Osteocyte (in vitro differentiated cells): ENCODE results near the gene KIF3B. TPM values are rescaled to one million over a fixed set of nuclear protein-coding genes. Genes with fewer than 3 reads are reported as not detected.
"Not testable (repeated sequence)": the region's sequence is repeated elsewhere in the genome, so short reads cannot be mapped to it uniquely, and the experiment has no call there.

Experiments
- DNase-seq: peaks from one replicate; pipeline ENCODE4 v3.0.0; 2021; ENCODE audit warnings: mixed read lengths; ENCODE audit not compliant: unreplicated experiment; ENCODE audit errors: extremely low spot score
- H3K27ac Mint-ChIP-seq: one replicate; pipeline ENCODE4 v1.8.0; 2021; ENCODE audit warnings: mild to moderate bottlenecking, mixed read lengths; ENCODE audit not compliant: unreplicated experiment
- H3K27me3 Mint-ChIP-seq: one replicate; pipeline ENCODE4 v1.8.0; 2021; ENCODE audit warnings: mixed read lengths; ENCODE audit not compliant: unreplicated experiment
- H3K36me3 Mint-ChIP-seq: one replicate; pipeline ENCODE4 v1.8.0; 2021; ENCODE audit warnings: mixed read lengths; ENCODE audit not compliant: unreplicated experiment
- H3K4me1 Mint-ChIP-seq: one replicate; pipeline ENCODE4 v1.8.0; 2021; ENCODE audit warnings: mixed read lengths; ENCODE audit not compliant: unreplicated experiment
- H3K4me3 Mint-ChIP-seq: one replicate; pipeline ENCODE4 v1.8.0; 2021; ENCODE audit warnings: mild to moderate bottlenecking, moderate library complexity, mixed read lengths; ENCODE audit not compliant: unreplicated experiment
- H3K9me3 Mint-ChIP-seq: one replicate; pipeline ENCODE4 v1.8.0; 2021; ENCODE audit warnings: mixed read lengths; ENCODE audit not compliant: unreplicated experiment
- total RNA-seq: library from RNA; stranded (reverse); gene quantifications from 2 replicates; pipeline ENCODE4 v1.2.1, GENCODE V29; 2021
- TF ChIP-seq, protein P1 (sequence below): fragments of 200-600 bp; sonication (generic); IDR thresholded peaks from 2 replicates; pipeline ENCODE4 v1.5.0; 2021; ENCODE audit warnings: antibody characterized with exemption, mild to moderate bottlenecking, moderate library complexity

Gene KIF3B
- total RNA-seq, 1 donor from 2014 or later: 28.8 TPM

DNA sequence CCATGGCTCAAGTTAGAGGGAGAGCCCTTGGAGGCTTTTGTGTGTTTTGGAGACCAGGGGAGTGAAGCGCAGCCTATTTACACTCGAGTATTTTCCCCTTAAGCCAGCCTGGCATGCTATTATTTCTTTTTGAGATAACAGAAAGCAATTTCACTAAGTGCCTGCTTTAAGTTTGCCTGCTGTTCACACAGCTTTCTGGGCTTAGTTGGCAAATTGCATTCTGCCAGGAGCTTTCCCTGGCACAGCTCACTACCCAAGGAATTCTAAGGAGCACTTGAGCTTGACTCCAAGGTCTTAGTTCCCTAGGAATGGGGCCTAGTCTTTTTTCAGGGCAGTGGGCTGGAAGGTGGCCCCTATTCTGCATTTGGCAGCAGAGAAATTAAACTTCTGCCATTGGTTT lies 61.7 kb downstream of the KIF3B start:
- TF ChIP-seq, protein P1, sequence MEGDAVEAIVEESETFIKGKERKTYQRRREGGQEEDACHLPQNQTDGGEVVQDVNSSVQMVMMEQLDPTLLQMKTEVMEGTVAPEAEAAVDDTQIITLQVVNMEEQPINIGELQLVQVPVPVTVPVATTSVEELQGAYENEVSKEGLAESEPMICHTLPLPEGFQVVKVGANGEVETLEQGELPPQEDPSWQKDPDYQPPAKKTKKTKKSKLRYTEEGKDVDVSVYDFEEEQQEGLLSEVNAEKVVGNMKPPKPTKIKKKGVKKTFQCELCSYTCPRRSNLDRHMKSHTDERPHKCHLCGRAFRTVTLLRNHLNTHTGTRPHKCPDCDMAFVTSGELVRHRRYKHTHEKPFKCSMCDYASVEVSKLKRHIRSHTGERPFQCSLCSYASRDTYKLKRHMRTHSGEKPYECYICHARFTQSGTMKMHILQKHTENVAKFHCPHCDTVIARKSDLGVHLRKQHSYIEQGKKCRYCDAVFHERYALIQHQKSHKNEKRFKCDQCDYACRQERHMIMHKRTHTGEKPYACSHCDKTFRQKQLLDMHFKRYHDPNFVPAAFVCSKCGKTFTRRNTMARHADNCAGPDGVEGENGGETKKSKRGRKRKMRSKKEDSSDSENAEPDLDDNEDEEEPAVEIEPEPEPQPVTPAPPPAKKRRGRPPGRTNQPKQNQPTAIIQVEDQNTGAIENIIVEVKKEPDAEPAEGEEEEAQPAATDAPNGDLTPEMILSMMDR: no peak
- H3K27ac Mint-ChIP-seq: no peak overlapping the region

DNA sequence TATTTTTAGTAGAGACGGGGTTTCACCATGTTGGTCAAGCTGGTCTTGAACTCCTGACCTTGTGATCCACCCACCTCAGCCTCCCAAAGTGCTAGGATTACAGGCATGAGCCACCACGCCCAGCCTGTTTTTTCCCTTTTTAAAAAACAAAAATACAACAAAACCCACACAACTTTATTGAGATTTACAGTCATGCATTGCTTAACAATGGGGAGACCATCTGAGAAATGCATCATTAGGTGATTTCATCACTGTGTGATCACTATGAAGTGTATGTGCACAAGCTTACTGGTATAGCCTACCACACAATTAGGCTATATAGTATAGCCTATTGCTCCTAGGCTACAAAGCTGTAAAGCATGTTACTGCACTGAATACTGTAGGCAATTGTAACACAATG lies 63.6 kb downstream of the KIF3B start:
- not testable (repeated sequence) for H3K9me3 Mint-ChIP-seq, DNase-seq, H3K4me3 Mint-ChIP-seq, H3K36me3 Mint-ChIP-seq, H3K27ac Mint-ChIP-seq, H3K27me3 Mint-ChIP-seq
- H3K4me1 Mint-ChIP-seq: peaks cover 16% of the 10 kb centered on the region

More for the DNA sequence above, 61.7 kb downstream of the KIF3B start:
- H3K4me3 Mint-ChIP-seq: no peak overlapping the region
- DNase-seq: no peak
- no peaks in the 10 kb centered on the region for H3K27me3 Mint-ChIP-seq
- peaks cover 7% of the 10 kb centered on the region for H3K4me1 Mint-ChIP-seq
- no peaks in the 10 kb centered on the region for H3K9me3 Mint-ChIP-seq
- peaks cover 5% of the 10 kb centered on the region for H3K36me3 Mint-ChIP-seq

GRCh38 chr20:32343439-32343838 lies 66.0 kb downstream of the KIF3B start:
- Mint-ChIP-seq H3K36me3 (no peaks in the 10 kb centered on the region), H3K9me3 (no peaks in the 10 kb centered on the region), H3K27me3 (no peaks in the 10 kb centered on the region), H3K4me3 (no peak overlapping the region), H3K27ac (no peak overlapping the region), H3K4me1 (peaks cover 14% of the 10 kb centered on the region)
- DNase-seq: no peak
- TF ChIP-seq, protein P1: no peak

DNA sequence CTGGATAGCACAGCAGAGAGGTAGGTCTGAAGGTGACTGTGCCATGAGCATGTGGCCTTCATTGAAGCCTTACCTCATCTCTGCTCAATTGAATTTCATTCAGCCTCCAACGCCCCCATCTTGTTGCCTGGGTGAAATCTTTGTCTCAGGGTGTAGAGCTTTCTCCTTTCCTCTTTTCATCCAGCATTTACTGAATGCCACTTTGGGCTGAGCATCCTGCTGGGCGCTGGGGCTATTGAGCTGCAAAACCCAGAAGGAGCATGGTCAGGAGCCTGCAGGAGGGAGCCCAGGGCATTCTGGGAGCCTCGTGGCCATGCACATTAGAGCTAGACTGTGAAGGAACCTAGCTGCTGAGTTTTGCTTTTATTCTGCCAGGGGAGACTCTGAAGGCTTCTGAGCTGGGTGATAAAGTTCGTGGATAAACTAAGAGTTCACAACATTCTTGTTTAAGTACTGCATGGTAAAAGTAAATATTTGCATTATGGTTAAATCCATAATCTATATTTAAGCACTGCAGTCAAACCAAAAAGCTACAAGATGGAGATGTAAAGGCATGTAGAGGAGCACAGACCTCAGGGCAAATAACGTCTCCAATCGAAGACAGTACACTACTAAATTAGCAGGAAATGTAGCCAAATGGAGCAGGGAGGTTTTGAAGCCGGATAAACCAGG lies 67.5 kb downstream of the KIF3B start:
- Mint-ChIP-seq H3K4me1 (peaks cover 14% of the 10 kb centered on the region), H3K36me3 (no peaks in the 10 kb centered on the region), H3K4me3 (no peak overlapping the region), H3K27ac (peak overlapping the region; percentile 1), H3K27me3 (no peaks in the 10 kb centered on the region), H3K9me3 (no peaks in the 10 kb centered on the region)
- TF ChIP-seq, protein P1: no peak
- no peak for DNase-seq

- peaks cover 9% of the 10 kb centered on the region for H3K4me1 Mint-ChIP-seq
- H3K36me3 Mint-ChIP-seq: no peaks in the 10 kb centered on the region
- no peaks in the 10 kb centered on the region for H3K27me3 Mint-ChIP-seq
- no peaks in the 10 kb centered on the region for H3K9me3 Mint-ChIP-seq
- H3K27ac Mint-ChIP-seq: no peak overlapping the region
- no peak for DNase-seq
- TF ChIP-seq, protein P1: no peak
- no peak overlapping the region for H3K4me3 Mint-ChIP-seq
Measured at GRCh38 chr20:32348207-32348606, 70.8 kb downstream of the KIF3B start.
